Skeletal muscle satellite cell (primary cell): Measurements from ENCODE around the gene BCL11B.

Experiments used
- H3K27me3 ChIP-seq: 2 replicates; pipeline ENCODE4 v1.7.0; 2013; ENCODE audit warnings: low read length; ENCODE audit not compliant: control insufficient read depth, insufficient read depth
- H3K36me3 ChIP-seq: 2 replicates; pipeline ENCODE4 v1.7.0; 2013; ENCODE audit warnings: mild to moderate bottlenecking, control low read depth, low read length; ENCODE audit not compliant: insufficient read depth
- H3K4me1 ChIP-seq: 2 replicates; pipeline ENCODE4 v1.7.0; 2013; ENCODE audit warnings: low read length; ENCODE audit not compliant: control insufficient read depth, insufficient read depth
- H3K4me2 ChIP-seq: 2 replicates; pipeline ENCODE4 v1.7.0; 2013; ENCODE audit warnings: mild to moderate bottlenecking, low read length
- H3K4me3 ChIP-seq: 2 replicates; pipeline ENCODE4 v1.7.0; 2013; ENCODE audit warnings: low read length
- H3K9ac ChIP-seq: 2 replicates; pipeline ENCODE4 v1.7.0; 2013; ENCODE audit warnings: mild to moderate bottlenecking, low read depth, low read length, moderate library complexity
- H3K9me3 ChIP-seq: replicated peaks from 2 replicates; pipeline ENCODE4 v1.7.0; 2013; ENCODE audit warnings: mild to moderate bottlenecking, control low read depth, low read length

BCL11B gene

GRCh38 chr14:99257122-99257672, 14.8 kb downstream of the BCL11B start:
- Histone ChIP-seq H3K9ac (no peak overlapping the region), H3K4me1 (no peaks in the 10 kb centered on the region), H3K4me2 (no peak overlapping the region), H3K9me3 (no peaks in the 10 kb centered on the region), H3K4me3 (no peak overlapping the region), H3K36me3 (no peaks in the 10 kb centered on the region), H3K27me3 (peaks cover 16% of the 10 kb centered on the region)

- H3K4me1 ChIP-seq, result no peaks in the 10 kb centered on the region
- H3K9me3 ChIP-seq, result no peaks in the 10 kb centered on the region
- H3K36me3 ChIP-seq, result no peaks in the 10 kb centered on the region
- H3K4me2 ChIP-seq, result no peak overlapping the region
- no peak overlapping the region for H3K9ac ChIP-seq
- H3K27me3 ChIP-seq, result peaks cover 16% of the 10 kb centered on the region
- H3K4me3 ChIP-seq, result no peak overlapping the region
These were observed 15.5 kb downstream of the BCL11B start for GRCh38 chr14:99256483-99256874.

GRCh38 chr14:99255621-99256482, 16.1 kb downstream of the BCL11B start:
- Histone ChIP-seq H3K4me3 (no peak overlapping the region), H3K4me1 (no peaks in the 10 kb centered on the region), H3K27me3 (peaks cover 16% of the 10 kb centered on the region), H3K9me3 (no peaks in the 10 kb centered on the region), H3K9ac (no peak overlapping the region), H3K4me2 (no peak overlapping the region), H3K36me3 (no peaks in the 10 kb centered on the region)

- H3K4me1 ChIP-seq, result no peaks in the 10 kb centered on the region
- no peak overlapping the region for H3K4me3 ChIP-seq
- H3K9ac ChIP-seq, result no peak overlapping the region
- H3K4me2 ChIP-seq, result no peak overlapping the region
- H3K9me3 ChIP-seq, result no peaks in the 10 kb centered on the region
- no peaks in the 10 kb centered on the region for H3K36me3 ChIP-seq
- H3K27me3 ChIP-seq, result peaks cover 16% of the 10 kb centered on the region
These were observed 17.5 kb downstream of the BCL11B start for GRCh38 chr14:99254328-99255009.

GRCh38 chr14:99253890-99254289, 18.1 kb downstream of the BCL11B start:
- no peak overlapping the region for H3K9ac ChIP-seq
- no peaks in the 10 kb centered on the region for H3K36me3 ChIP-seq
- H3K9me3 ChIP-seq, result no peaks in the 10 kb centered on the region
- H3K4me3 ChIP-seq, result no peak overlapping the region
- H3K4me1 ChIP-seq, result no peaks in the 10 kb centered on the region
- H3K4me2 ChIP-seq, result no peak overlapping the region
- peaks cover 14% of the 10 kb centered on the region for H3K27me3 ChIP-seq

GRCh38 chr14:99252940-99253868, 18.8 kb downstream of the BCL11B start:
- no peak overlapping the region for H3K9ac ChIP-seq
- H3K4me1 ChIP-seq, result no peaks in the 10 kb centered on the region
- H3K4me2 ChIP-seq, result no peak overlapping the region
- no peaks in the 10 kb centered on the region for H3K9me3 ChIP-seq
- H3K27me3 ChIP-seq, result peaks cover 13% of the 10 kb centered on the region
- H3K36me3 ChIP-seq, result no peaks in the 10 kb centered on the region
- H3K4me3 ChIP-seq, result no peak overlapping the region

- no peaks in the 10 kb centered on the region for H3K9me3 ChIP-seq
- no peaks in the 10 kb centered on the region for H3K36me3 ChIP-seq
- no peak overlapping the region for H3K4me3 ChIP-seq
- no peaks in the 10 kb centered on the region for H3K4me1 ChIP-seq
- no peak overlapping the region for H3K9ac ChIP-seq
- no peak overlapping the region for H3K4me2 ChIP-seq
- peaks cover 11% of the 10 kb centered on the region for H3K27me3 ChIP-seq
These were observed 19.5 kb downstream of the BCL11B start for GRCh38 chr14:99252443-99252939.

- no peaks in the 10 kb centered on the region for H3K4me1 ChIP-seq
- H3K27me3 ChIP-seq, result peaks cover 19% of the 10 kb centered on the region
- no peak overlapping the region for H3K4me2 ChIP-seq
- no peak overlapping the region for H3K9ac ChIP-seq
- no peak overlapping the region for H3K4me3 ChIP-seq
- no peaks in the 10 kb centered on the region for H3K9me3 ChIP-seq
- H3K36me3 ChIP-seq, result no peaks in the 10 kb centered on the region
These were observed 20.3 kb downstream of the BCL11B start for GRCh38 chr14:99251721-99252120.

- Histone ChIP-seq H3K4me3 (no peak overlapping the region), H3K9me3 (no peaks in the 10 kb centered on the region), H3K4me2 (no peak overlapping the region), H3K36me3 (no peaks in the 10 kb centered on the region), H3K4me1 (no peaks in the 10 kb centered on the region), H3K27me3 (peaks cover 20% of the 10 kb centered on the region), H3K9ac (no peak overlapping the region)
These were observed 21.3 kb downstream of the BCL11B start for GRCh38 chr14:99250636-99251208.

GRCh38 chr14:99249389-99249788, 22.6 kb downstream of the BCL11B start:
- Histone ChIP-seq H3K4me2 (no peak overlapping the region), H3K9ac (no peak overlapping the region), H3K27me3 (peaks cover 22% of the 10 kb centered on the region), H3K4me1 (no peaks in the 10 kb centered on the region), H3K4me3 (no peak overlapping the region), H3K36me3 (no peaks in the 10 kb centered on the region), H3K9me3 (no peaks in the 10 kb centered on the region)
